ENCODE results near the gene PARN.
"Not testable (repeated sequence)": the region's sequence is repeated elsewhere in the genome, so short reads cannot be mapped to it uniquely, and the experiment has no call there.

The PARN gene

GRCh38 chr16:14632693-14633569, 2.9 kb upstream of the PARN start, which contains the start of gene BFAR:
TSS of gene BFAR (plus strand) at chr16:14632951. CDS start at chr16:14644347, 11,396 bp downstream.
- peak; percentile 97 to 99 for DNase-seq

- not testable (repeated sequence) for DNase-seq
Measured at GRCh38 chr16:14630620-14631330, 715 bp upstream of the PARN start.

DNA sequence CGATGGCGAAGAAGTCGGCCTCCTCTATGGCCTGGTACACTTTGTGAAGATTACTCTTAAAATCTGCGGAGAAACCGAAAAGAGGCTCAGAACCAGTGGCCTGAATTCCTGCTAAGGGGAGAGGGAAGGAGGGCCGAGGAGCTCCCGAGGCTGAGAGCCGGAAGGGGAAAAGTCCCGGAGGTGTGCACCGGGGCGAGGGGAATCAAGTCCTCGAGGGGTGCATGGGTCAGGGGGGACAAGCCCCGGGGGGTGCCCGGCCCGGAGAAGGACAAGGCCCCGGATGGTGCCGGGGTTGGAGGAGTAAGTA, 495 bp downstream of the PARN start:
- no peak for DNase-seq

GRCh38 chr16:14628806-14629611, 1.1 kb downstream of the PARN start:
- no peak for DNase-seq

GRCh38 chr16:14627078-14627477, 3.0 kb downstream of the PARN start:
- DNase-seq = peak; percentile 48 to 60

GRCh38 chr16:14618566-14618965, 11.5 kb downstream of the PARN start:
- no peak for DNase-seq

GRCh38 chr16:14616280-14616679, 13.8 kb downstream of the PARN start:
- no peak for DNase-seq

GRCh38 chr16:14613991-14614390, 16.1 kb downstream of the PARN start:
- no peak for DNase-seq

DNA sequence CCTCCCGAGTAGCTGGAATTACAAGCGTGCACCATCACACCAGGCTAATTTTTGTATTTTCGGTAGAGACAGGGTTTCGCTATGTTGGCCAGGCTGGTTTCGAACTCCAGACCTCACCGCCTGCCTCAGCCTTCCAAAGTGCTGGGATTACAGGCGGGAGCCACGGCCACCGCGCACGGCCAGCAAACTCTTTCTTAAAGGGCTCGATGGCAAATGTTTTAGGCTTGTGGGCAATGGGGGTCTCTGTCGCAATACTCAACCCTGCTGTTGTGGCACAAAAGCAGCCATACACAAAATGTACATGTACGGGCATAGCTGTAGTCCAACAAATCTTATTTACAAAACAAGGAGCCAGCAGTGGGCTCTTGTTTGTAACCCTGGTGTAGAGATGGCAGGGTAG, 18.4 kb downstream of the PARN start:
- DNase-seq = no peak

GRCh38 chr16:14609716-14610115, 20.3 kb downstream of the PARN start:
- no peak for DNase-seq

DNA sequence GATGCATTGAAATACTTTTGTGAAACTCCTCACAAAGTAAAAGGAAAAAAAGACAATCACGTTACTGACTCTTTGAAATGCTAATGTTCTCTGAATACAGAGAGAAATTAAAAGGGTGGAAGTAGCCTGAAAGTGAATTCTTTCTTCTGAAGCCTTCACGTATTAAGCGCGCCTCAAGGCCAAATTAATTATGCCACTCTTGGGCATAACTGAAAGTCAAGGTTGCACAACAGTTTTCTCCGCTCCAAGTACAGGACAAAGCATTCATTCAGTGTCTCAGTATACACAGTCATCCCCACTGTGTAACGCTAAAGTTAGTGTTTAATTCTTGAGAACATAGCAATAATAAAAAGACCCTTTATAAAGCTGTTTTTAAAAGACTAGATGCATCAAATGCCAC, 21.5 kb downstream of the PARN start:
- no peak for DNase-seq

DNA sequence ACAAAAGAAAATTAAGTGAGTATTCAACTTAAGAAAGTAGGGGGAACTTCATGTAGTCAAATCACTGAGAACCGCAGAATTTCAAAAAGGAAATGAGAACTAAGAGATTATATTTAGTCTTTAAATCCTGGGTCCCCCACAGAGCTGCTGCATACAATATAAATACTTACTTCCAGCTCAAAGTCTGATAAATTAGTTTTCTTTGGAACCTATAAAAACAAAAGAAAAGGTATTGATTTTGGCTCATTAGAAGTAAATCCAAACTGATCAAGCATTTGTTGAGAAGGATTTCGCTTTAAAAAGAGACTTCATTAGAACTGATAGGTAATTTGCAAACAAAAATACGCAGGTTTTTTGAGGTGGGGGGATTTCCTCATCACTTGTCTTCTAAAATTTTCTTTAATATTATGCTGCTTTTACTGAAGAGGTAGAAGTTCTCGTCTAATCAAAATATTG, 21.9 kb downstream of the PARN start:
- no peak for DNase-seq

DNA sequence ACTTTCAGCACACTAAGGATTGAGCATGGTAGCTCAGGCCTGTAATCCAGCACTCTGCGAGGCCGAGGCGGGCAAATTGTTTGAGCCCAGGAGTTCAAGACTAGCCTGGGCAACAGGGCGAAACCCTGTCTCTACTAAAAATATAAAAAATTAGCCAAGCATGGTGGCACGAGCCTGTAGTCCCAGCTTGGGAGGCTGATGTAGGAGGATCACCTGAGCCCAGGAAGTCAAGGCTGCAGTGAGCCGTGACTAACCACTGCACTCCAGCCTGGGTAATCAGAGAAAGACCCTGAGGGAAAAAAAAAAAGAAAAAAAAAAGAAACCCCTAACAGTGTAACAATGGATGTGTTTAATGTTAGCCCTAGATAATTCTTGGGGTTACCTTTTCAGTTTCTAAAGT, 24.0 kb downstream of the PARN start:
- no peak for DNase-seq

DNA sequence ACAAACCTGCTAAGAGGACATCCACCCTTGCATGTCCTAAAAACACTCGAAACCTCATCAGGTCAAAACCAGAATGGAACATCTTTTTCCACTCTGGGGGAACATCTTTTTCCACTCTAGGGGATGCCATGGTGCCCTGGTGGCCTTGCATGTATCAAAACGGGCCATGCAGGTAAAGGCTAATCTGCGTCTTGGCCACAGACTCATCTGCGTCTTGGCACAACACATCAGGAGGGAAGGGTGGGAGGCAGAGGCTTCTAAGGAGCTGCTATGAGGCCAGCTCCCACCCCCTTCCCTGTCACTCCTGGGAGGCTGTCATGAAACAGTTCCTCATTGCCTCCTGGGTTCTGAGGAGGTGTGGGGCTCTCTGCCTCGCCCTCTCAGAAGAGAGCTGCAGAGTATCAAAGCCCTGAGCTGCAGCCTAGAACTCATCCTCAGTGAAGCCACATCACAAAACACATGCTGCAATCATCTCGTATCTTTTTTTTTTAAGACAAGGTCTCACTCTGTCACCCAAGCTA, 27.6 kb downstream of the PARN start:
- no peak for DNase-seq

DNA sequence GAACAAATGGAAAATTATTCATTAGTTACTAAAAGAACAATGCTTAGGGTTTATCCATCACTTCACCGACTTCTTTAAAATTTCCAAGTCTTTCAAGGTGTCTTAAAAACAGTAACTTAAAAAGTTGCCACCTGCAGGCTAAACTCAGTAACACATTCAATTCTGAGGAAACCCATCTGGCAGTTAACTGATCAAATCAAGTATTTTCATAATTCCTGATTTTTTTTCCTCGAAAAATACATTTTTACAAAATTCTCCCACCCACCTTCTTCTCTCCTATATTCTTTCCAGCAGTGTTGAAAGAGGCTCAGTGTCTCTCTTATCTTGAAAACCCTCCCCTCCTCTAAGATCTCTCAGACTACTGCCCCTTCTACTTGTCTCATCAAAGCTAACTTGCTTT, 29.9 kb downstream of the PARN start:
- DNase-seq = peak in 1 of 2 donors; percentile 5

GRCh38 chr16:14586637-14587305, 43.3 kb downstream of the PARN start:
- DNase-seq = no peak

DNA sequence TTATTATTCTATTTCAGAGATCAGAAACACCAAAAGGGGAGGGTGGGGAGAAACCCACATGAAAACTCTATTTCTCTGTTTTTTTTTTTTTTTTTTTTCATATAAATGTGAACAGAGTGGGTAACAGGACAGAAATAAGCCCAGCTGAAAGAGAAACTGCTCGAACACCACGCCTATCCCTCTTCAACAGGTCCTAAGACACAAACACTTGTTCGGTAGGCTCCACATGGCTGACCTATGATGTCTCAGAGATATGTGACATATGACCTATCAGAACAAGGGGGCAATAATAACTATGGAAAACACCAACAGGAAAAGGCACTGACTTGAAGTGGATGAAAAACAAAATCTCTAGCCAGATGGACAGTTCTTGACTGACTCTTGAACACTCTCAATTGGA, 44.8 kb downstream of the PARN start:
- no peak for DNase-seq

DNA sequence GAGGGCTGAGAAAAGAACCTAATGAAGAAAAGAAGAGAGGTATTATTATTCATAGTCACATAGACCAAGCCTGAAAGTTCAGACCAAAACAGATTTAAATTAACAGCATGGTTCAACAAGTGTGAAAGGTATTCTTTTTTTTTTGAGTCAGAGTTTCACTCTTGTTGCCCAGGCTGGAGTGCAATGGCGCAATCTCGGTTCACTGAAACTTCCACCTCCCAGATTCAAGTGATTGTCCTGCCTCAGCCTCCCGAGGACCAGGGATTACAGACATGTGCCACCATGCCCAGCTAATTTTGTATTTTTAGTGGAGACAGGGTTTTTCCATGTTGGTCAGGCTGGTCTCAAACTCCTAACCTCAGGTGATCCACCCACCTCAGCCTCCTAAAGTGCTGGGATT, 49.1 kb downstream of the PARN start:
- DNase-seq = not testable (repeated sequence)

DNA sequence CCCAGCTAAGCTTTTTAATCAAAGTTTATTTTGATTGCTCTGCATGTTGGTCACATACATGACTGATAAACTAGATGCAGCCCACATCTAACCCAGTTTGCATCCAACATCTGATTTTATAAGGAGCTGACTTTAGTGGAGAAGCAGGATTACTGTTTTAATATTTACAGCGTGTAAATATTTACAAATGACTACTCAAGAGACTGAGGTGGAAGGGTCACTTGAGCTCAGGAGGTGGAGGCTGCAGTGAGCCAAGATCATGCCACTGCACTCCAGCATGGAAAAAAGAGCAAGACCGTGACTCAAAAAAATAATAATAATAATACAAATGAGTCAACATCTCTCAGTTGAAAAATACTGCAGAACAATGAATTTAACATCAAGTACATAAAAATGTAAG, 50.8 kb downstream of the PARN start:
- no peak for DNase-seq

DNA sequence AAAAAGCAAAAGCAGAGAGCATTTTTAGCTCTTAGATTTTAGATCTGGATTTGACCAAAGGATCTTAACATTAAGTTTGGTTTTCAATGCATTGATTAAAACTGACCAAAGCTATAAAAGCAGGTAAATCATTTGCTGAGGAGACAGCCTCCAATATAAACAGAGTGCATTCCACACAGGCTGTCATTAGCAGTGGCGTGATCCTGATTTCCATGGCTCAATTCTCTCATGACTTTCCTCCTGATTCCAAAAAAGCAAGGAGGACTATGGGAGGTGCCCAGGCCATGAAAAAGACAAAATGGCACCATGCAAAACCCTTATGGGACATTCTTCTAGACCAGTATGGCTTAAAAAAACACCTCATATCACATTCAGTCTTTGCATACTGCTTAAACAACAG, 53.5 kb downstream of the PARN start:
- DNase-seq = no peak

DNA sequence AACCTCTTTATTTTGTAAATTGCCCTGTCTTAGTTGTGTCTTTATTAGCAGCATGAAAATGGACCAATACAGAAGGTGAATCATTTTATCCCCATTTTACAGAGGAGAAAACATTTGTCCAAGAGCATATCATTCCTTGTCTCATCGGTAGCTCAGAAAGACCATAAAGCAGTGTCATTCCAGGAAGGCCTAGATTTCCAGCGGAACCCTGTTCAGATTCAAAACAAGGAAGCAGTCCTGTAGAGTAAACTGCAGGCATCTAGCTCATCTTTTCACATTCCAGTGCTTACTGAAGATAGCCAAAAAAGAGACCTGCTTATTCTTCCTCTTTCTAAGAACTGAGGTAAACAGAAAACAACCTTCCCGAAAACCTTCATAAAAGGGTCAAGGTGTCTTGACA, 54.0 kb downstream of the PARN start:
- DNase-seq = no peak

DNA sequence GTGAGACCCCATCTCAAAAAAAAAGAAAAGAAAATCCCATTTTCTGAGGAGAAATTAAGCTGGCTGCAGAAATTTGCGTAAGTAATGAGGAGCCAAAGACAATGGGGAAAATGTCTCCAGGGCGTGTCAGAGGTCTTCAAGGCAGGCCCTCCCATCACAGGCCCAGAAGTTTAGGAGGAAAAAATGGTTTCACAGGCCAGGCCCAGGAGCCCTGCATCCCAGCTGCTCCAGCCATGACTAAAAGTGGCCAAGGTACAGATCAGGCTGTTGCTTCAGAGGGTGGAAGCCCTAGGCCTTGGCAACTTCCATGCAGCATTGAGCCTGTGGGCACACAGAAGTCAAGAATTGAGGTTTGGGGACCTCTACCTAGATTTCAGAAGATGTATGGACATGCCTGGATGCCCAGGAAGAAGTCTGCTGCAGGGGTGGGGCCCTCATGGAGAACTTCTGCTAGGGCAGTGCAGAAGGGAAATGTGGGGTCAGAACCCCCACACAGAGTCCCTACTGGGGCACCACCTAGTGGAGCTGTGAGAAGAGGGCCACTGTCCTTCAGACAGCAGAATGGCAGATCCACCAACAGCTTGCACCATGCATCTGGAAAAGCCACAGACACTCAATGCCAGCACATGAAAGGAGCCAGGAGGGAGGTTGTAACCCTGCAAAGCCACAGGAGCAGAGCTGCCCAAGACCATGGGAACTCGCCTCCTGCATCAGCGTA, 55.2 kb downstream of the PARN start:
- not testable (repeated sequence) for DNase-seq

Data from inflammatory macrophage treated with lipopolysaccharide for 1 hour (primary cell).